Stomach (tissue), 9 donors: ENCODE data around the gene BTBD9. TPM values are rescaled to one million over a fixed set of nuclear protein-coding genes. Genes with fewer than 3 reads are reported as not detected.

Source experiments
- DNase-seq, 2 donors: peaks; one replicate each; pipeline versions ENCODE4 v3.0.0 to v3.0.0-alpha.2; 2013 to 2019
- H3K27ac ChIP-seq, 5 donors: fragments of 200-600 bp in 4 of 5; sonication (generic) in 4 of 5; one replicate each; pipeline ENCODE4 v1.5.1; 2013 to 2019; ENCODE audit warnings: mild to moderate bottlenecking in 1 of 5, moderate library complexity in 1 of 5
- H3K27me3 ChIP-seq, 3 donors: fragments of 200-600 bp; sonication (generic); one replicate each; pipeline ENCODE4 v1.5.1; 2017 to 2019; ENCODE audit warnings: mixed run types in 1 of 3
- H3K36me3 ChIP-seq, 4 donors: fragments of 200-600 bp; sonication (generic); 1 replicate in 3 of 4; 2 replicates in 1 of 4; pipeline ENCODE4 v1.5.1; 2016 to 2019
- H3K4me1 ChIP-seq, 4 donors: fragments of 200-600 bp; sonication (generic); one replicate each; pipeline ENCODE4 v1.5.1; 2016 to 2019
- H3K4me3 ChIP-seq, 4 donors: fragments of 200-600 bp; sonication (generic) in 3 of 4; one replicate each; pipeline ENCODE4 v1.5.1; 2016 to 2019; ENCODE audit warnings: mild to moderate bottlenecking in 1 of 4
- H3K9me3 ChIP-seq, 4 donors: fragments of 200-600 bp; sonication (generic); one replicate each; pipeline ENCODE4 v1.5.1; 2016 to 2019
- EP300 ChIP-seq: sonication (generic); formaldehyde crosslinking; IDR thresholded peaks from one replicate; pipeline ENCODE4 v1.6.1; 2017; ENCODE audit warnings: antibody characterized with exemption
- POLR2A ChIP-seq, 4 donors: fragments of 450-650 bp; IDR thresholded peaks; one replicate each; pipeline ENCODE4 v1.6.1; 2016; ENCODE audit warnings: antibody characterized with exemption in 4 of 4, control low read depth in 2 of 4, mild to moderate bottlenecking in 1 of 4, moderate library complexity in 1 of 4
- POLR2AphosphoS5 ChIP-seq, 3 donors: sonication (generic); formaldehyde crosslinking; IDR thresholded peaks; one replicate each; pipeline ENCODE4 v1.6.1; 2016; ENCODE audit warnings: antibody characterized with exemption in 3 of 3
- WGBS, 5 donors: extraction: QIAGEN DNeasy Blood & Tissue Kit in 3 of 5; methylation state at CpG; one replicate each; pipeline versions ENCODE4 v1.1.5 to v1.1.7; 2013 to 2018; 5-methylcytosine and 5-hydroxymethylcytosine counted together
- intact Hi-C: fragments of 100-400 bp; cut with DNase I; formaldehyde crosslinking; loops from one replicate; pipeline ENCODE4 v1.15.1; 2023; ENCODE audit warnings: low total_unique reads
- polyA plus RNA-seq, 3 donors: library from polyadenylated mRNA; stranded (reverse); fragments of 200-250 nt; gene quantifications; one replicate each; pipeline ENCODE4 v1.2.3, GENCODE V29; 2013
- total RNA-seq, 5 donors: library from RNA; depleted of rRNA; stranded (reverse); fragments of >200 nt; gene quantifications; one replicate each; pipeline versions ENCODE4 v1.1.0 to v1.2.3, GENCODE V29; 2014 to 2016
- TF ChIP-seq, protein P1 (sequence below), 7 experiments: fragments of 450-650 bp in 4 of 7; fragments of 200-600 bp in 3 of 7; sonication (generic) in 3 of 7; IDR thresholded peaks; one replicate each; pipeline ENCODE4 v1.5.1; 2016 to 2019; ENCODE audit warnings: antibody characterized with exemption in 7 of 7, control low read depth in 2 of 7, mild to moderate bottlenecking in 1 of 7
- donor health status: healthy with polysubstance abuse.
- donor health status: Bipolar disorder and iron deficiency.
- donor health status: healthy.

The BTBD9 gene
- total and polyA plus RNA-seq, 8 donors: 1.4 to 90.2 (median 6.8) TPM

GRCh38 chr6:38493931-38494547 is 145.7 kb downstream of the BTBD9 start:
- 27 to 37% (median 33%) methylated on average over 6 of the region's 6 CpGs for WGBS, 5 donors
- H3K36me3 ChIP-seq: no peaks in the 10 kb centered on the region
- peak; percentile 85 to 90 for DNase-seq
- no peaks in the 10 kb centered on the region for H3K27me3 ChIP-seq
- H3K4me1 ChIP-seq: peaks cover 0 to 4% (median 2%) of the 10 kb centered on the region in 4 donors
- no peaks in the 10 kb centered on the region for H3K9me3 ChIP-seq
- intact Hi-C loops: loop anchor here (10.0 kb wide), 1 partner anchor 709 kb away; no protein-coding TSS in a partner anchor
- TF ChIP-seq POLR2A (IDR thresholded peaks at IDR 0.05) (no peak), EP300 (no peak), POLR2AphosphoS5 (IDR thresholded peaks at IDR 0.05) (peak in 1 of 3 donors; percentile 21)
- TF ChIP-seq, protein P1, sequence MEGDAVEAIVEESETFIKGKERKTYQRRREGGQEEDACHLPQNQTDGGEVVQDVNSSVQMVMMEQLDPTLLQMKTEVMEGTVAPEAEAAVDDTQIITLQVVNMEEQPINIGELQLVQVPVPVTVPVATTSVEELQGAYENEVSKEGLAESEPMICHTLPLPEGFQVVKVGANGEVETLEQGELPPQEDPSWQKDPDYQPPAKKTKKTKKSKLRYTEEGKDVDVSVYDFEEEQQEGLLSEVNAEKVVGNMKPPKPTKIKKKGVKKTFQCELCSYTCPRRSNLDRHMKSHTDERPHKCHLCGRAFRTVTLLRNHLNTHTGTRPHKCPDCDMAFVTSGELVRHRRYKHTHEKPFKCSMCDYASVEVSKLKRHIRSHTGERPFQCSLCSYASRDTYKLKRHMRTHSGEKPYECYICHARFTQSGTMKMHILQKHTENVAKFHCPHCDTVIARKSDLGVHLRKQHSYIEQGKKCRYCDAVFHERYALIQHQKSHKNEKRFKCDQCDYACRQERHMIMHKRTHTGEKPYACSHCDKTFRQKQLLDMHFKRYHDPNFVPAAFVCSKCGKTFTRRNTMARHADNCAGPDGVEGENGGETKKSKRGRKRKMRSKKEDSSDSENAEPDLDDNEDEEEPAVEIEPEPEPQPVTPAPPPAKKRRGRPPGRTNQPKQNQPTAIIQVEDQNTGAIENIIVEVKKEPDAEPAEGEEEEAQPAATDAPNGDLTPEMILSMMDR (IDR thresholded peaks at IDR 0.05): peak in 5 of 7 experiments; percentile 80 to 97 (median 84)
- no peak overlapping the region for H3K27ac ChIP-seq
- H3K4me3 ChIP-seq: no peak overlapping the region

- H3K27me3 ChIP-seq: no peaks in the 10 kb centered on the region
- no peaks in the 10 kb centered on the region for H3K36me3 ChIP-seq
- intact Hi-C loops: loop anchor here (10.0 kb wide), 1 partner anchor 707 kb away; no protein-coding TSS in a partner anchor
- H3K9me3 ChIP-seq: no peaks in the 10 kb centered on the region
- H3K4me1 ChIP-seq: peaks cover 0 to 4% (median 2%) of the 10 kb centered on the region in 4 donors
- WGBS, 5 donors: 61 to 69% (median 62%) methylated on average over 2 of the region's 2 CpGs
- H3K4me3 ChIP-seq: no peak overlapping the region
- no peak for DNase-seq
- no peak for TF ChIP-seq POLR2A (IDR thresholded peaks at IDR 0.05)
- TF ChIP-seq, protein P1 (IDR thresholded peaks at IDR 0.05): no peak
- TF ChIP-seq POLR2AphosphoS5 (IDR thresholded peaks at IDR 0.05): no peak
- TF ChIP-seq EP300: no peak
- H3K27ac ChIP-seq: no peak overlapping the region
Measured at GRCh38 chr6:38492031-38492430, 147.7 kb downstream of the BTBD9 start.

DNA sequence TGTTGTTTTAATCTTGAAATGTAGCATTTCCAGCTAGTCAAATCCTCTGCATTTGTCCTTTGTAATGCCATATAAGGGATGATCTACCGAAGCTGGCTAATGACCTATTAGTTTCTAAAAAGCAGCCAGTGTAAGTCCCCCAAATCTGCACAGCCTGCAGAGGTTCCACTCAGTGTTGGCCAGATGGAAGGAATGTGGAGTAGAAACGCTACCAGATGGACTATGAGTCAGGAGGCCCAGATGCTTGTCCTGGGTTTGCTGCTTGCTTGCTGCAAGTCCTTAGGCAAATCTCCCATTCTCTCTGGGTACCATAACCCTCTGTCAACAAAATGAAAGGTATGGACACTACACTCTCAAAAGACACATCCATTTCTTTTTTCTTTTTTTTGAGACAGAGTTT is 149.8 kb downstream of the BTBD9 start:
- H3K27ac ChIP-seq: no peak overlapping the region
- intact Hi-C loops: loop anchor here (10.0 kb wide), 1 partner anchor 705 kb away; no protein-coding TSS in a partner anchor
- WGBS, 5 donors: 70 to 82% (median 78%) methylated on average over 2 of the region's 2 CpGs
- H3K27me3 ChIP-seq: no peaks in the 10 kb centered on the region
- no peak overlapping the region for H3K4me3 ChIP-seq
- peaks cover 0 to 4% (median 0%) of the 10 kb centered on the region in 4 donors for H3K36me3 ChIP-seq
- DNase-seq: no peak
- peaks cover 0 to 4% (median 2%) of the 10 kb centered on the region in 4 donors for H3K4me1 ChIP-seq
- H3K9me3 ChIP-seq: no peaks in the 10 kb centered on the region
- TF ChIP-seq EP300: no peak
- TF ChIP-seq POLR2A (IDR thresholded peaks at IDR 0.05): no peak
- TF ChIP-seq POLR2AphosphoS5 (IDR thresholded peaks at IDR 0.05): no peak
- TF ChIP-seq, protein P1 (IDR thresholded peaks at IDR 0.05): no peak

GRCh38 chr6:38487423-38487822 is 152.3 kb downstream of the BTBD9 start:
- DNase-seq: no peak
- Histone ChIP-seq H3K9me3 (no peaks in the 10 kb centered on the region), H3K4me3 (no peak overlapping the region), H3K4me1 (no peaks in the 10 kb centered on the region), H3K36me3 (peaks cover 0 to 4% (median 0%) of the 10 kb centered on the region in 4 donors), H3K27me3 (no peaks in the 10 kb centered on the region), H3K27ac (no peak overlapping the region)
- WGBS, 5 donors: 88 to 94% (median 91%) methylated on average over 7 of the region's 7 CpGs
- intact Hi-C loops: no loop called here
- TF ChIP-seq POLR2A (IDR thresholded peaks at IDR 0.05): no peak
- TF ChIP-seq EP300: no peak
- TF ChIP-seq, protein P1 (IDR thresholded peaks at IDR 0.05): no peak
